ENCODE measurements around the gene DNAJB12.
"Not testable (repeated sequence)": the region's sequence is repeated elsewhere in the genome, so short reads cannot be mapped to it uniquely, and the experiment has no call there.

Gene DNAJB12

DNA sequence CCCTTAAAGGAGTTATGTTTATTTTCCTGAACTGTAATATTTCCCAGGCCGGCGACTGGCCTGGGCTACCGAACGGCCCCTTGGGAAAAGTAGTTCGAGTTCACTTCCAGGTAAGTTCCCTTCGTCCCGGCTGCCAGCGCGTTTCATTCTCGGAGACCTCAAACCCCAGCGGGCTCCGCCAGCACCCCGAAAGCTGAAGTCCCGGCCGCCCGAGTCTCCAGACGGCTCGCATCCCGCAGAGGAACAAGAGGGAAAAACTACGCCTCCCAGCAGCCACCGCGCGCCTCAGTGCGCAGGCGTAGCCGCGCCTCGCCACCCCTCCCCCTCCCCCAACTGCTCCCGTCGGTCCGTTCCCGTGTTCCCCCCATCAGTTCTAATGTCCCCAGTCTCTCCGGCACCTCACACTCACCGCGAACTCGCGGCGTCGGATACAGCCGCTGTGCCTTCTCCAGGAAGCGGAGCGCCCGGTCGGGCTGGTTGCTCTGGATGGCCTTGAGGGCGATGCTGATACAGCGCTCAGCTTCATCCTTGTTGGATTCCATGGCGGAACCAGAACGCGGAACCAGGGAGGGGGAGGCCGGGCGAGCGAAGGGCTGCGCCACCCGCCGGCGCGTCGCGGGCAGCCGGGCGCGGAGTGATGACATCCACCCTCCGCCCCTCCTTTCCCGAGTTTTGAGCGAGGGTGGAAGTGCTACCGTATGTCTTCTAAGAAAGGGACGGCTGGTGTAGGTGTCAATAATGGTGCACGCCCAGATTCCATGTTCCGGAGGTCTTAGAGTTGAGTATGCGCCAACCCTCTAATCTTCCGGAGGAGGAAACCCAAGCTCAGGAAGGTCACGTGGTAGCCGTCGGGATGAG is at the start of gene DNAJB12:
Gene DNAJB12, minus strand, starts transcription at position 564 of the 858 bp plus-strand sequence. Its CDS starts 22 bp downstream, at position 542.
- DNase-seq (ENCODE audit: low spot score) (peak; percentile 98), FAIRE-seq (peak; percentile 81)

DNA sequence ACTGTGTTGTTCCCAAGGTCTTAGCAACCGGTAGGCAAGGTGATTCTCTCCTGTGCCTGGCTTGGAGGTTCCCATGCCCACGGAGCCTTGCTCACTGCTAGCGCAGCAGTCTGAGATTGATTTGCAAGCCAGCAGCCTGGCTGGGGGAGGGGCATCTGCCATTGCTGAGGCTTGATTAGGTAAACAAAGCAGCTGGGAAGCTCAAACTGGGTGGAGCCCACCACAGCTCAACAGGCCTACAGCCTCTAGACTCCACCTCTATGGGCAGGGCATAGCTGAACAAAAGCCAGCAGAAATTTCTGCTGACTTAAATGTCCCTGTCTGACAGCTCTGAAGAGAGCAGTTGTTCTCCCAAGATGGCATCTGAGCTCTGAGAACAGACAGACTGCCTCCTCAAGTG is 40.9 kb upstream of the DNAJB12 start:
- not testable (repeated sequence) for DNase-seq (ENCODE audit: low spot score); FAIRE-seq

DNA sequence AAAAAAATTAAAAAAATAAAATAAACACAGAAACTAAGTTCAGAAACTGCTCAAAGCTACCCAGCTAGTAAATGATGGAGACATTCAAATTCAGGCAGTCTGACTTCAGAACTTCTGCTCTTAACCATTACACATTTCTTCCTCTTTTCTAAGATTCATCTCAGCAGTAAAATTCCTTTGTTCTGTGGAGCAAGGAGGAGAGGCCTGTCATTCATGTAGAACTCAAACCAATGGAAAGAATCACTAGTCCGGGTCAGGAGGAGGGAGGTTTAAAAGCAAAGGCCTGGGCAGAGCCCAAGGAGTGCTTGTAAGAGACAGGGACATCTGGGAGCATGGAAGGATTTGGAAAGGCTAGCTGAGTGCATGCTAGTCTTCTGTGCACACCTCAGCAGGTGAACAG is 37.9 kb upstream of the DNAJB12 start:
- FAIRE-seq (no peak), DNase-seq (ENCODE audit: low spot score) (no peak)

DNA sequence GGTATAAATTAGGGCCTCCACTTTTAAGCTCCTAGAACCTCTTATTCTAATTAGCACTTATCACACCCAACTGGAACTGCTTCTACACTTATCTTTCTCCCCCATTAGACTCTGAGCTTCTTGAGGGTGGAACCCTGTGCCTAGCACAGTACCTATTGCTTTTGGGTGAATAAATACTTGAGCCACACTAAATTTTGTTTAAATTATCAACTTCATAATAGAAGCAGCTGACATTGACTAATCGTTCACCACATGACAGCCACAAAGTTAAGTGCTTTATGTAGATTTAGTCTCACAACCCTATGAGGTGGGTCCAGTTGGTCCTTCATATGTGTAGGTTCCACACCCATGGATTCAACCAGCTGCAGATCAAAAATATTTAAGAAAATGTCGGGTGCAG is 36.0 kb upstream of the DNAJB12 start:
- FAIRE-seq (no peak), DNase-seq (ENCODE audit: low spot score) (no peak)

DNA sequence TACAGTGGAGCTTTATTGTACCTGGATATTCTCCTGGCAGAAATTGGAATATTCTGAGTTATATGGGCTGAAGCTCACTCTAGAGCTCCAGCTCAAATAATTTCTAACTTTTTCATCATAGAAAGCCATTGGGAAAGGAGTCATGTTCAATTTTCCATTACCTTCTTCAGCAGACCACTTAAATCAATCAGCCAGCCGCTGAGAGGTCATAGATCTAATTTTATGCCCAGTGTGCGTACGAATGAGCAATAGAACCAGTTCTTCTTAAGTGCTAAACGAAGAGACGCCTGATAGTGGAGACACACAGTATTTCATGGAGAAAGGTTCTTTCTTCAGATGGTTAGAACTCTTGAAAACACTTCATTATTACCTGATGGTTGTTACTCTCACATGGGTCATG is 35.0 kb upstream of the DNAJB12 start:
- FAIRE-seq (no peak), DNase-seq (ENCODE audit: low spot score) (no peak)

DNA sequence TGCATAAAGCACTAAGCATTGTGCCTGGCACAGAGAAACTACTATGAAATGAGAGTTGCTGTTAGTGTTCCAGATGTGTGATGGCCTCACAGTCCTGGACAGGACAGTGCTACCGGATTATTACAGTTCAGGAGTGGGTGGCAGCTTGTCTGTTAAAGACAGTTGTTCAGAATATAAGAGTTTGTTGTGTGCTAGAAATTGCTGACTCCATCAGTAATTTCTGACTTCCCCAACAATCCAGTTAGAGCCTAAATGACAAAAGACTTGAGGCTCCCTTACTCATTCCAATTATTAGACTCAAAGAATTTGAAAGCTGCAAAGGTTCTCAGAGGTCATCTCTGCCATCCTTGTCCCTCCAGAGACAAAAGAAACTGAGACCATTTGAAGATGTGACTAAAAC is 34.3 kb upstream of the DNAJB12 start:
- DNase-seq (ENCODE audit: low spot score) (no peak), FAIRE-seq (no peak)

DNA sequence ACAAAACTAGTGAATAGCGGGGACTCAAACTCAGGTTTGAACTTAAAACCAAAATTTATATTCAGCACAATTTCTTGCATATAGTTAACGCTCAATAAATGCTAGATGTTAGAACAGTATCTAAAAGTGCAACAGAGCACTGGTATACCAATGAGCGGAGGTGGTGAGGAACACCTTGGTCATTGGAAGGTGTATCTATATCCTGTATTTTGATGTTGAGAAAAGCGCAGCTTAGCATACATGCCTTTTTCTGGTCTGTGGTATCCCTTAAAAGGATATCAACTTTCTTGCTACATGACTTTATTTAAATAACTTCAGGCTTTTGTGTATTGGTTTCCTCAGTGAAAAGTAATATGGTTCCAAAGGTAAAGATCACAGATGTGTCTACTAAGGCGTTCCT is 33.3 kb upstream of the DNAJB12 start:
- FAIRE-seq (no peak), DNase-seq (ENCODE audit: low spot score) (no peak)

DNA sequence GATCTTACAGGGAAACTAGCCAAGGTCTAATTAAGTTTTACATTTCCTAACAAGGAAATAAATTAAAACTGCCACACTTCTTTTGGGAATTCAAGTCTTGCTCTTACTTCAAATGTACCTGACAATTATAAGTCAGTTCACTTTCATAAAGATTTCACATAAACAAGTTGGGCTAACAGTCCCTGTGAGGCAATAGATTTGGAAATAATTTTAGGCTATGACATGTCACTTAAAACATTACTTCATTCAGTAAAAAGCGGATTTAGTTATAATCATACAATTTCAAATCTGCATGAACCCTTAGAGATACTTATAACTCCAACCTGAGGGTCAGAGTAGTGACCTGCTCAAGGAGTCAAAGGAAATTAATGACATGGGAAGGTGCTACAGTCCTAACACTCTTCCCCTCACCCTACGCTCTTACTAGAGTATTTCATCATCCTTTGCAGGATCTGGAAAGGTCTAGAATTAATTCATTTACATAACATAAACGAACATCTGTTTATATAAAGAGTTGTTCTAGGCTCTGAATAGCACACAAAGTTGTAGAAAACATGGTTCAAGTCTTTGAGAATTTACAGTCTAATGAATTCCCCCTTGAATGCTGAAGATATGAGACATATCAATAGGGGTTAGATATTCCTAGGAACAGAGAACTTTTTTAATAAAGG is 32.3 kb upstream of the DNAJB12 start:
- no peak for FAIRE-seq
- no peak for DNase-seq (ENCODE audit: low spot score)

DNA sequence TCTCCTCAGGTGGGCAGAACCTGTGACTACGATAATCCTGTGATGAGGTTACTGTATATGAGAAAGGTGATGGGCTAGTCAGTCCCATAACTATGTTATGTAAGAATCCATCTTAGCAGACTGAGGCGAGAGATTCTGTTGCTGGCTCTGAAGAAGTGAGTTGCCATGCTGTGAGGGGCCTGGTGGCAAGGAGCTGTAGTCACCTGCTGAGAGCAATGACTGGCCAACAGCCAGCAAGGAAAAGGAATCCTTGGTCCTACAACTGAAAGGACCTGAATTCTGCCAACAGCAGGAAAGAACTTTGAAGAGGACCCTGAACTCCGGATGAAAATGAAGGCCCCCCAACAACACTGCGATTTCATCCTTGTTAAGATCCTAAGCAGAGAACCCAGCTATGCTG is 31.0 kb upstream of the DNAJB12 start:
- no peak for FAIRE-seq
- no peak for DNase-seq (ENCODE audit: low spot score)

DNA sequence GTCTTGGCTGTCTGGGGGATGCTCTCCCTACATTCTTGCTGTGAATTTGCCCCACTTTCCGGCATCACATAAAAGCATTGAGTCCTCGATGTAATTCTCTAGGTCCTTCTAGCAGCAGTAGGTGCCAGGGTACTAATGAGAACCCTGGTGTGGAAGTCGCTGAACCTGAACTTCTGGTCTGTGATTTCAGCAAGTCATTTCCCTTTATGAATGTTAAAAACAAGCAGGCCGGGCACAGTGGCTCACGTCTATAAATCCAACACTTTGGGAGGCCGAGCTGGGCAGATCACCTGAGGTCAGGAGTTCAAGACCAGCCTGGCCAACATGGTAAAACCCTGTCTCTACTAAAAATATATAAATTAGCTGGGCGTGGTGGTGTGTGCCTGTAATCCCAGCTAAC is 30.3 kb upstream of the DNAJB12 start:
- FAIRE-seq; DNase-seq (ENCODE audit: low spot score): not testable (repeated sequence)

DNA sequence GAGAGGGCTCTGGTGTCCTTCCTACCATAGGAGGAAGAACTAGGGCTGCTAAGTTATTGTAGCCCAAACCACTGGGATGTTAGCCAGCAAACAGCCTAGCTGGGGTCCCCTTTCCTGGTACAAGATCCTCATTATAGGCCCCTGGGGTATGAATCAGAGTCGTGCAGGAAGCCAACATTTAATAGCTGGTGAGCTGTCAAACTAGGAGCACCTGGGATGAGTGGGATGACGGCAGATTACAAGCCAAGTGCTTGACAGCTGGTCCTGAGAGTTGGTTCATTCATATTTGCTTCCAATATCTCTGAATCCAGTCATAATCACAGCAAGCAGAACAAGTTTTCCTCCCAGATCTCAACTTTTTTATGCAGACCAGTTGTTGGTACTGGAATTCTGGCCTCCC is 25.1 kb upstream of the DNAJB12 start:
- no peak for FAIRE-seq
- no peak for DNase-seq (ENCODE audit: low spot score)

DNA sequence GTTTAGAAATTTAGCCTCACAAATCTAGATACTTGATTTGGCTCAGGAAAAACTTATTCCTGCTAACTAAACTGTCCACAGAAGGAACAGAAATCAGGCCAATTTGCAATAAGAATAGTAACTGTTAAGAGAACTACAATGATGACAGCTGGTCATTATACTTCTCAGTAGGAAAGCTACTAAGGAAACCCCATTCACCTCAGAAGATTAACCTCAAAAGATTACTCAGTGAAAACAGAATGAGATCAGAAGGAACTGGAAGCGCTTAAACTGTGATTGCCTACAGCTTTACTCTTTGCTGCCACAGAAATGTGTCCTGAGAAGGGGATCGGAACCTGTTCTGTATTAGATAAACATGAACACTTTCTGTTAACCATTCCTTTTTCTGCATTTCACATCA is 24.3 kb upstream of the DNAJB12 start:
- no peak for FAIRE-seq
- DNase-seq (ENCODE audit: low spot score), result no peak

DNA sequence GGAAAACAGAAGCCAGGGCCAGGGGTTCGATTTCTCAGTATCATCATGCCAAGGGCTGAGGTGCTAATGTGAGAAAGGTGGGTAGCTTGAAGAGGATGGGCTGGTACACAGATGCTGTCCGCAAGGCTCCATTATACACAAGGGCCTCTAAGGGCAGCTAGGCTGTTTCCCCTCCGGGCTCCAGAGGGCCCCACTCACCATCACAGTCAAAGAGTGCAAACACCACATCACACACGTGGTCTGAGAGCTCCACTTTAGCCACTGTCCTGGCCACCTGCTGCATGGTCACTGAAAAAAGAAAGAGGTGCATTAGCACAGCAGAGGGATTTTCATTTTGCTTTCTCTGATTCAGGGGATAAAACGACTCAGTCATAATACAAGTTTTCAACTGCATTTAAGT is 20.9 kb upstream of the DNAJB12 start:
- DNase-seq (ENCODE audit: low spot score) (peak; percentile 35), FAIRE-seq (no peak)

DNA sequence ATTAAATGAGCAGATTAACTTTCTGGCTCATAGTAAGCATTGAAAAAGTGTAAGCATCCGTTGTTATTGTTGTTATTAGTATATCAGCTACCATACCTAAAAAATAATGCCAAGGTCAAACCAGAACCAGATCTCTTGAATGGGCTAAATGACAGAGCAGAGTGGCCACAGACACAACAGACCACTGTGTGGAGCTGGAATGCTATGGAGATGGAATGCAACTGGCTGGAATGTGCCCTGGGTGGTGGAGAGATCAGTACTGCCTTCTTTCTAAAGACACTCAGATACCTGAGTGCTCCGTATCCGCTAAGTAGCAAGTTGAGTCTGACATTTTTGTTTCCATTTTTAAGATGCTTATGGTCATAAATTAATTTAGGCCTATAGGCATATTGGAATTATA is 20.5 kb upstream of the DNAJB12 start:
- DNase-seq (ENCODE audit: low spot score), result no peak

DNA sequence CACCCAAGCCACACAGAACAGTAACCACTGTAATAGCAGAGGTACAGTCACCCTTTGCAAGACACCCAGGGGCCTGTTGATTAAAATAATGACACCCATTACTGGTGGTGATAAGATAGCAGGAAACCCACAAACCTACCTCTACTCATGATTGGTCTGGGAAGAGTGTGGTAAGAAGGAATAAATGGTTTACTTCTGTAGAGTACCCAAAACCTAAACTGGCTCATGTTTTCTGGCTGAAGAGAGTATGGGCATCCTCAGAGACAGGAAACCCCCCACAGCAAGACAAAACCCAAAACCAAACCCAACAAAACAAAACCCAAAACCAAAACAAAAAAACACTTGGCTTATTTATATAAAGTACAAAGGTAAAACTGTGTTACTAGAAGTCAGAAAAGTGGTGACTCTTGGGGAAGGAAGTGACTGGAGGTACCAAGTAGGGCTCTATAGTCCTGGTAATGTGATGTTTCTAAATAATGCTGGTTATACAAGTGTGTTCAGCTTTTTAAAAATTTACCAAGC is 15.5 kb upstream of the DNAJB12 start:
- DNase-seq (ENCODE audit: low spot score) (no peak), FAIRE-seq (no peak)

More for the DNA sequence above, 20.5 kb upstream of the DNAJB12 start:
- FAIRE-seq, result no peak

DNA sequence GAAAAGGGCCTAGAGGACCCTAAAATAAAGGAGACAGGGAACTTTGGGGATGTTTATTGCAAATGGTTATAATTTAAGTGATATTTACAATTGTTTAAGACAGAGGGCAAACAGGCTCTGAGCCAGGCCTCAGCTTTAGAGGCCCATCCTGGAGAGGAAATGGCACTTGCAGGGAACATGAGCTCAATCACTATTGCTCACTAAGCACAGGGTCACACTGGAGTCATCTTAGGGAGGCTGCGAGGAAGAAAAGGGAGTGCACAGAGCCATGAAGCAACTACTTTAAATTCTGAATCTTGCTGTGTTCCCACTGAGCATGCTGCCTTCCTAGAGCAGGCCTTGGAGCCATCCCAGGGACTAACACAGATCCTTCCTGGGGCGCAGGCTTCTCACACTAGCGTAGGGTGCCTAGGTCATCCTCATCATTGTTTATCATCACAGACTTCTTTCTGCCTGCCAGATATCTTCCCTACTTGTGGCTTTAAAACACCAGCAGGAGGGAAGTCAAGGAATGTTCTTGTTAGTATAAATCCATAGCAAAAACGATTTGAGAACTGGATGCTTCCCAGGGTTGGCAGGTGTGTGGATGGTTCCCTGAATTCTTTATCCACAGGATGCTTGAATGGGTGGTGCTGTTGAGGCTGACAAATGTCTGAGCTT is 12.7 kb upstream of the DNAJB12 start:
- FAIRE-seq (no peak), DNase-seq (ENCODE audit: low spot score) (no peak)

DNA sequence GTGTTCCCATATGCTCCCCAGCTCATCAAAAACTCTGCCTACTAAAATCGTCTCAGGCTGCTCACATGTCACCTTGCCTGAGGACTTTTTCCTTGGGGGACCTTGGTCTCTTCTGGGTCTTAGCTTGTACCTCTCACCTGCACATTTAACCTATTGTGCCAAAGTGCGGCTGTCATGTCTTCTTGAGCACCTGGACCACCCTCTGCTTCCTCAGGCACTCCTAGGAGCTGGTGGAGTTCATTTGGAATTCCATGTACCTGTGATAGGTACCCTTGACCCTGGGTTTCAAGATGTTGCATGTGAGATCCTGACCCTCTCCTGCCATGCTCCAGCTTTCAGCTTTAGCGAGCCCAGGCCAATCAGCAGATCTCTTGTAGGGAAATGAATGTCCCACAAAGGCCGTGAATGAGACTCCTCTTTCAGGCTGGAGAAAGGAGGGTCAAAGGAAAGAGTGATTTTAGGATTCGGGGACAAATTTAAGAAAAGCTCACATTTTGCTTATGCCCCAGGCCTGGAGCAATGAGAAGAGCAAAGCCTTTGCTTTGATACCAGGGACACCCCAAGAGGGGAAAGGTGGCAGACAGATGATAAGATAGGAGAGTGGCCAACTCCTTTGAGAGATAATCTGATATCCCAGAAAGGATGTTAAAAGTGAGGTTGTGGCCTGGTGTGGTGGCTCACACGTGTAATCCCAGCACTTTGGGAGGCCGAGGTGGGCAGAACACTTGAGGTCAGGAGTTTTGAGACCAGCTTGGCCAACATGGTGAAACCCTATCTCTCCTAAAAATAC is 10.6 kb upstream of the DNAJB12 start:
- DNase-seq (ENCODE audit: low spot score), result no peak
- FAIRE-seq, result no peak

DNA sequence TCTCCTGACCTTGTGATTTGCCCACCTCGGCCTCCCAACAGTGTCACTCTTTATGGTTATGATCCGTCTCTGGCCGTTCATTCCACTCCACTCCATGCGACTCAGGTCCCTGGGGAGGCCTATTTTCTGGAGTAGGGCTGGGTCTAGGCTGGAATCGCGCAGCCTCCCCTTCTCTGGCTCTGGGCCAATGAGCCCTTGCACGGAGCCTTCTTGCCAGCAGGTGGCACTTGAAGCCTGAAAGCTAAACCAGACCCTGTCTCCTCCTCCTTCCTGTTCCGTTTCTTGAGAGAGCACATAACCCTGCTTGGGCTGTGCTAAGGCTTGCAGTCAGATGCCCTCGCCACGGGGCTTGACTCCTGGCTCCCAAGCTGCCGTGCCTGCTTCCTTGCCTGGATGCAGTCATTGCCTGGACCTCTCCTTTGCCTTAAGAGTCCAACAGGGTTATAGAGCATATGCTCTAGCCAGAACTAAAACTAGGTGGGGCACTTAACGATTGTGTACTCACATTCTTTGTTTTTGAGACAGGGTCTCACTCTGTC is 9.6 kb upstream of the DNAJB12 start:
- FAIRE-seq (peak; percentile 97), DNase-seq (ENCODE audit: low spot score) (peak; percentile 95)

DNA sequence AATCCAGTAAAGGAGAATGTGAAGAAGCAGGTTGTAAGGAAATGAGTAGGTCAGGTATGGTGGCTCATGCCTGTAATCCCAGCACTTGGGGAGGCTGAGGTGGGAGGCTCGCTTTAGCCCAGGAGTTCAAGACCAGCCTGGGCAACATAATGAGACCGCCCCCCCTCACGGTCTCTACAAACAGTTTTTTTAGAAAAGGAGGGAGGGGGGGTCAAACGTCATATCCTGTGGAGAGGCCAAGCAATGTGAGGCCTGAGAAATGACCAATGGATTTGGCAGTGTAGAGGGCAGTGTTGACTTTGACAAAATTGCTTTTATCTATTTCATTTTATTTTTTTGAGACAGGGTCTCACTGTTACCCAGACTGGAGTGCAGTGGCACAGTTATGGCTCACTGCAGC is 2.3 kb upstream of the DNAJB12 start:
- no peak for FAIRE-seq

DNA sequence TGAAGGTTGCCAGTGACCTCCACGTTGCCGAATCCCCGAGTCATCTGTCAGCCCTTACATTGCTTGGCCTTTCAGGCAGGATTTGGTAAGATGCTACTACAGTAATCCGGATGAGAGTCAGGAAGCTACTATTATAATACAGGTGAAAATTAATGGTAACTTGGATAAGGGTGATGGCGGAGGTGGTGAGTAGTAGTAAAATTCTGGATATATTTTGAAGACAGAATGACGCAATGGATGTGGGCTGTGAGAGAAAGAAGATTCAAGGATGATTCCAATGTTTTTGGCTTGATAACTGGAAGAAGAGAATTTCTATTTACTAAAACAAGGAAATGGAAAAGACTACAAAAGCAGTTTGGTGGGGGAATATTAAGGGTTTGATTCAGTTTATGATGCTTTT is 1.4 kb upstream of the DNAJB12 start:
- FAIRE-seq, result no peak

More for the DNA sequence above, 2.3 kb upstream of the DNAJB12 start:
- DNase-seq (ENCODE audit: low spot score), result no peak

DNA sequence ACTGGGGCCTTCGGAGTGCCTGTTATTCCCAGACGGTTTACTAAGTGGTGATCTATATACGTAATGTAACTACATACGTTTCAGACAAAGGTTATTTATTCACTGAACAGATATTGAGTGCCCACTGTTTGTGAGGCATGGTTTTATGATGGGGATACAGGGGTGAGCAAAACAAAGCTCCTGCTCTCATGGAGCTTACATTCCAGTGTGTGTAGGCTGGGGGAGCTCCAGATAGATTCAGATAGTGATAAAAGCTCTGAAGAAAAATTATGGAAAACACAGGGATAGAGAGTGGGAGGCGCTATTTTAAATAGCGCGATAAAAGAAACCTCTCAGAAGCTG is 466 bp upstream of the DNAJB12 start:
- FAIRE-seq, result no peak
- no peak for DNase-seq (ENCODE audit: low spot score)

More for the DNA sequence above, 1.4 kb upstream of the DNAJB12 start:
- no peak for DNase-seq (ENCODE audit: low spot score)
